Left cardiac atrium (tissue), 4 donors: ENCODE results near the gene RPL37. TPM values are rescaled to one million over a fixed set of nuclear protein-coding genes. Genes with fewer than 3 reads are reported as not detected.
"Not testable (repeated sequence)": the region's sequence is repeated elsewhere in the genome, so short reads cannot be mapped to it uniquely, and the experiment has no call there.

Source experiments
- ATAC-seq, 2 donors: fragments of 200-7000 bp; cut with Tn5 transposase; one replicate each; pipeline ENCODE4 v1.9.1; 2020; ENCODE audit warnings: mild to moderate bottlenecking in 2 of 2, moderate library complexity in 2 of 2
- DNase-seq: peaks from one replicate; pipeline ENCODE4 v3.0.0-alpha.2; 2020
- intact Hi-C, 2 donors: fragments of 100-400 bp; cut with DNase I; formaldehyde crosslinking; loops; one replicate each; pipeline versions ENCODE4 v1.14.1 to v1.15.1; 2022 to 2023
- long read RNA-seq: library from polyadenylated mRNA; unstranded; transcript quantifications from one replicate; pipeline ENCODE4 v2.0.0, GENCODE V29; 2021
- total RNA-seq, 2 donors: library from RNA; stranded (reverse); fragmentation: NEBNext Ultra II Directional; extraction: Animal tissue kit (Norgen Biotek cat#: 25700); gene quantifications; one replicate each; pipeline ENCODE4 v1.2.1, GENCODE V29; 2021
- donor health status: DM: no; HTN: yes; CAD: no.
- donor health status: DM: no; HTN: yes; CAD: no; lungs with severe emphysema.
- donor health status: DM: yes; HTN: yes; CAD: no.
- donor health status: Dilated cardiomyopathy.

RPL37 gene
- total RNA-seq, result 100 to 1,000 TPM; 666 to 710 TPM
- long read RNA-seq, full-length matches to known transcripts, result 5 of 37 reads
- long read RNA-seq, partial matches to known transcripts, result 24 of 37 reads
- long read RNA-seq, other reads (novel, unspliced or antisense), result 8 of 37 reads

- peak; percentile 99 to 100 for ATAC-seq
- peak; percentile 97 for DNase-seq
- intact Hi-C loops, result loop anchor here in 1 of 2 donors (5.0 kb wide), 1 partner anchor 78 kb away; the partner anchor contains the start of gene TTC33
Measured at GRCh38 chr5:40834849-40835787, at the start of gene RPL37. Gene RPL37, minus strand, starts transcription at chr5:40835222. Its CDS starts 37 bp downstream, at chr5:40835185.

GRCh38 chr5:40883051-40883450, 48.0 kb upstream of the RPL37 start:
- ATAC-seq, DNase-seq: not testable (repeated sequence)
- intact Hi-C loops, result loop anchor here in 1 of 2 donors (10.0 kb wide), 1 partner anchor 1308 kb away; no protein-coding TSS in a partner anchor

- DNase-seq (no peak), ATAC-seq (no peak)
- intact Hi-C loops, result loop anchor here in 1 of 2 donors (10.0 kb wide), 1 partner anchor 1307 kb away; no protein-coding TSS in a partner anchor
Measured at GRCh38 chr5:40882291-40882690, 47.3 kb upstream of the RPL37 start.

- intact Hi-C loops, result no loop called here
- ATAC-seq (no peak), DNase-seq (no peak)
Measured at GRCh38 chr5:40879163-40879942, 44.3 kb upstream of the RPL37 start.

- intact Hi-C loops, result no loop called here
- DNase-seq (no peak), ATAC-seq (no peak)
Measured at GRCh38 chr5:40877371-40877988, 42.5 kb upstream of the RPL37 start.

GRCh38 chr5:40875958-40876357, 40.9 kb upstream of the RPL37 start:
- ATAC-seq, result no peak
- intact Hi-C loops, result no loop called here

GRCh38 chr5:40873286-40873880, 38.4 kb upstream of the RPL37 start:
- intact Hi-C loops, result no loop called here
- no peak for DNase-seq
- ATAC-seq, result no peak

More at GRCh38 chr5:40875958-40876357, 40.9 kb upstream of the RPL37 start:
- DNase-seq, result no peak

- DNase-seq, intact Hi-C loops, ATAC-seq: not testable (repeated sequence)
Measured at GRCh38 chr5:40872253-40872652, 37.2 kb upstream of the RPL37 start.

GRCh38 chr5:40871177-40871576, 36.2 kb upstream of the RPL37 start:
- DNase-seq, result no peak
- ATAC-seq, result no peak
- intact Hi-C loops, result no loop called here

GRCh38 chr5:40869384-40869783, 34.4 kb upstream of the RPL37 start:
- DNase-seq (no peak), ATAC-seq (no peak)
- intact Hi-C loops, result no loop called here

- intact Hi-C loops, result no loop called here
- DNase-seq, result no peak
- ATAC-seq, result no peak
Measured at GRCh38 chr5:40866844-40867243, 31.8 kb upstream of the RPL37 start.

- DNase-seq, intact Hi-C loops, ATAC-seq: not testable (repeated sequence)
Measured at GRCh38 chr5:40865004-40865403, 30.0 kb upstream of the RPL37 start.

- intact Hi-C loops, result no loop called here
- ATAC-seq (no peak), DNase-seq (no peak)
Measured at GRCh38 chr5:40860711-40861110, 25.7 kb upstream of the RPL37 start.

- intact Hi-C loops, result no loop called here
- DNase-seq (no peak), ATAC-seq (no peak)
Measured at GRCh38 chr5:40853632-40854192, 18.7 kb upstream of the RPL37 start.

- intact Hi-C loops, result no loop called here
- DNase-seq, result no peak
- ATAC-seq, result no peak
Measured at GRCh38 chr5:40847525-40847924, 12.5 kb upstream of the RPL37 start.

- intact Hi-C loops, result no loop called here
- no peak for DNase-seq
- ATAC-seq, result no peak
Measured at GRCh38 chr5:40846371-40846770, 11.3 kb upstream of the RPL37 start.

GRCh38 chr5:40844565-40844964, 9.5 kb upstream of the RPL37 start:
- ATAC-seq (no peak), DNase-seq (no peak)
- intact Hi-C loops, result no loop called here

- DNase-seq, result no peak
- intact Hi-C loops, result no loop called here
Measured at GRCh38 chr5:40842351-40842750, 7.3 kb upstream of the RPL37 start.

More at GRCh38 chr5:40842351-40842750, 7.3 kb upstream of the RPL37 start:
- ATAC-seq, result peak in 1 of 2 donors; percentile 61
